HEK293 (cell line): ENCODE measurements around the gene ZC2HC1C.

ENCODE experiments used
- HOXD13 ChIP-seq: sonication (generic); formaldehyde crosslinking; IDR thresholded peaks from 2 replicates; pipeline ENCODE4 v1.8.0; 2022; ENCODE audit warnings: missing genetic modification reagents, borderline replicate concordance
- KLF10 ChIP-seq: fragments of 450-650 bp; IDR thresholded peaks from 2 replicates; pipeline ENCODE4 v1.5.1; 2018; ENCODE audit warnings: missing biosample characterization, mild to moderate bottlenecking, missing genetic modification characterization
- KLF7 ChIP-seq: fragments of 450-650 bp; formaldehyde crosslinking; IDR thresholded peaks from 2 replicates; pipeline ENCODE4 v1.5.1; 2016; ENCODE audit warnings: missing biosample characterization, missing genetic modification characterization, borderline replicate concordance
- MZF1 ChIP-seq: fragments of 450-650 bp; formaldehyde crosslinking; IDR thresholded peaks from 2 replicates; pipeline ENCODE4 v1.5.1; 2017; ENCODE audit warnings: missing biosample characterization, missing genetic modification characterization, borderline replicate concordance
- PRDM2 ChIP-seq: fragments of 450-650 bp; formaldehyde crosslinking; IDR thresholded peaks from 2 replicates; pipeline ENCODE4 v1.5.1; 2016; ENCODE audit warnings: missing biosample characterization, missing genetic modification characterization, borderline replicate concordance
- RBAK ChIP-seq: fragments of 450-650 bp; formaldehyde crosslinking; IDR thresholded peaks from 2 replicates; pipeline ENCODE4 v1.5.1; 2016; ENCODE audit warnings: missing biosample characterization, missing genetic modification characterization
- SP3 ChIP-seq: fragments of 450-650 bp; formaldehyde crosslinking; IDR thresholded peaks from 2 replicates; pipeline ENCODE4 v1.5.1; 2016; ENCODE audit warnings: missing biosample characterization, missing genetic modification characterization
- ZBTB10 ChIP-seq: fragments of 450-650 bp; formaldehyde crosslinking; IDR thresholded peaks from 2 replicates; pipeline ENCODE4 v1.5.1; 2016; ENCODE audit warnings: missing biosample characterization, missing genetic modification characterization
- ZBTB17 ChIP-seq: fragments of 450-650 bp; formaldehyde crosslinking; IDR thresholded peaks from 2 replicates; pipeline ENCODE4 v1.5.1; 2016; ENCODE audit warnings: missing biosample characterization, missing genetic modification characterization
- ZBTB6 ChIP-seq: fragments of 450-650 bp; formaldehyde crosslinking; IDR thresholded peaks from 2 replicates; pipeline ENCODE4 v1.5.1; 2017; ENCODE audit warnings: missing biosample characterization, missing genetic modification characterization
- ZNF2 ChIP-seq: fragments of 450-650 bp; formaldehyde crosslinking; IDR thresholded peaks from 2 replicates; pipeline ENCODE4 v1.5.1; 2016; ENCODE audit warnings: missing biosample characterization, missing genetic modification characterization
- ZNF280C ChIP-seq: fragments of 450-650 bp; formaldehyde crosslinking; IDR thresholded peaks from 2 replicates; pipeline ENCODE4 v1.5.1; 2016; ENCODE audit warnings: missing biosample characterization, missing genetic modification characterization
- ZNF280D ChIP-seq: fragments of 450-650 bp; formaldehyde crosslinking; IDR thresholded peaks from 2 replicates; pipeline ENCODE4 v1.5.1; 2016; ENCODE audit warnings: missing biosample characterization, missing genetic modification characterization
- ZNF48 ChIP-seq: fragments of 450-650 bp; formaldehyde crosslinking; IDR thresholded peaks from 2 replicates; pipeline ENCODE4 v1.5.1; 2016; ENCODE audit warnings: missing biosample characterization, missing genetic modification characterization
- ZNF513 ChIP-seq: fragments of 450-650 bp; IDR thresholded peaks from 2 replicates; pipeline ENCODE4 v1.5.1; 2018; ENCODE audit warnings: missing biosample characterization, missing genetic modification characterization
- ZNF571 ChIP-seq: fragments of 450-650 bp; formaldehyde crosslinking; IDR thresholded peaks from 2 replicates; pipeline ENCODE4 v1.5.0; 2017; ENCODE audit warnings: missing biosample characterization, missing genetic modification characterization
- ZNF585B ChIP-seq: fragments of 450-650 bp; formaldehyde crosslinking; IDR thresholded peaks from 2 replicates; pipeline ENCODE4 v1.5.1; 2016; ENCODE audit warnings: missing biosample characterization, missing genetic modification characterization
- ZNF660 ChIP-seq: fragments of 450-650 bp; IDR thresholded peaks from 2 replicates; pipeline ENCODE4 v1.5.1; 2018; ENCODE audit warnings: missing biosample characterization, mild to moderate bottlenecking, missing genetic modification characterization
- ZNF76 ChIP-seq: fragments of 450-650 bp; formaldehyde crosslinking; IDR thresholded peaks from 2 replicates; pipeline ENCODE4; 2016; ENCODE audit warnings: low read depth, missing biosample characterization, missing genetic modification characterization, borderline replicate concordance
- ZSCAN5A ChIP-seq: fragments of 450-650 bp; formaldehyde crosslinking; IDR thresholded peaks from 2 replicates; pipeline ENCODE4 v1.5.1; 2016; ENCODE audit warnings: missing biosample characterization, missing genetic modification characterization

ZC2HC1C gene

GRCh38 chr14:75069121-75069810 lies at the start of gene ZC2HC1C (continued):
- TF ChIP-seq ZNF513 (no peak), KLF10 (tag by site-specific recombination) (0 out of 2 replicates have a peak, but pooled peaks have one; percentile 24), ZNF571 (no peak), ZBTB10 (tag by site-specific recombination) (peak; percentile 78), PRDM2 (tag by site-specific recombination) (no peak), ZNF660 (tag by site-specific recombination) (peak; percentile 62; the same call in 1 of the 2 replicates), ZBTB6 (tag by site-specific recombination) (no peak), SP3 (tag by site-specific recombination) (peak; percentile 22; the same call in 1 of the 2 replicates), ZNF76 (tag by site-specific recombination) (no peak), ZNF280D (tag by site-specific recombination) (no peak), ZBTB17 (tag by site-specific recombination) (0 out of 2 replicates have a peak, but pooled peaks have one; percentile 11), ZNF48 (tag by site-specific recombination) (no peak), ZSCAN5A (no peak), RBAK (tag by site-specific recombination) (no peak), MZF1 (tag by site-specific recombination) (no peak), ZNF585B (tag by site-specific recombination) (no peak), ZNF280C (tag by site-specific recombination) (no peak), ZNF2 (tag by site-specific recombination) (no peak), KLF7 (tag by site-specific recombination) (peak; percentile 88; the same call in 1 of the 2 replicates), HOXD13 (no peak)
